T-helper 17 cell (primary cell): ENCODE results near the gene STXBP6. TPM values are rescaled to one million over a fixed set of nuclear protein-coding genes. Genes with fewer than 3 reads are reported as not detected.
A peak's percentile ranks its signal among the peaks of the same experiment; 100 is the strongest.

Experiments used
- ATAC-seq: fragments of 150-1000 bp; cut with Tn5 transposase; 2 replicates; pipeline ENCODE4 v1.10.0; 2021; ENCODE audit warnings: mild to moderate bottlenecking, moderate library complexity
- DNase-seq, 3 donors: peaks; one replicate each; pipeline versions ENCODE4 v3.0.0 to v3.0.0-alpha.2; 2020 to 2021
- H3K9me3 ChIP-seq: one replicate; pipeline ENCODE4 v1.7.0; 2013; ENCODE audit warnings: low read length, mild to moderate bottlenecking; ENCODE audit not compliant: control insufficient read depth, poor library complexity, severe bottlenecking
- H3K27ac Mint-ChIP-seq: one replicate; pipeline ENCODE4 v1.8.0; 2022; ENCODE audit warnings: mild to moderate bottlenecking, moderate library complexity, mixed read lengths
- H3K27me3 Mint-ChIP-seq: one replicate; pipeline ENCODE4 v1.8.0; 2022; ENCODE audit warnings: mixed read lengths
- H3K36me3 Mint-ChIP-seq: one replicate; pipeline ENCODE4 v1.8.0; 2022; ENCODE audit warnings: low read depth, mixed read lengths
- H3K4me1 Mint-ChIP-seq: one replicate; pipeline ENCODE4 v1.8.0; 2022; ENCODE audit warnings: mild to moderate bottlenecking, mixed read lengths
- H3K4me3 Mint-ChIP-seq: one replicate; pipeline ENCODE4 v1.8.0; 2022; ENCODE audit warnings: mild to moderate bottlenecking, moderate library complexity, mixed read lengths
- total RNA-seq, 4 donors: library from RNA in 2 of 4; stranded (reverse) in 2 of 4; gene quantifications; one replicate each; pipeline ENCODE4 v1.2.3 and lab custom pipeline; 2022 to 2026

STXBP6 gene
- not detected for total RNA-seq
- 0 reads per million in 2 donors for total RNA-seq (lab: John Stamatoyannopoulos, UW)

- no peak for ATAC-seq
- Mint-ChIP-seq H3K4me3 (peak within 1 kb of the TSS; percentile 72), H3K4me1 (peaks cover 7% of the 10 kb centered on the region), H3K27me3 (peaks cover 79% of the 10 kb centered on the region), H3K36me3 (peaks cover 2% of the 10 kb centered on the region), H3K27ac (no peak within 1 kb of the TSS)
- DNase-seq = no peak
- H3K9me3 ChIP-seq = no peaks in the 10 kb centered on the region
Measured at GRCh38 chr14:25049568-25050268, at the start of gene STXBP6. STXBP6 (minus strand) TSS chr14:25050147; CDS start chr14:24974818, 75,329 bp downstream.

GRCh38 chr14:25097120-25097519 lies 47.2 kb upstream of the STXBP6 start:
- DNase-seq = no peak
- no peaks in the 10 kb centered on the region for H3K9me3 ChIP-seq
- H3K27ac Mint-ChIP-seq = no peak overlapping the region
- H3K27me3 Mint-ChIP-seq = peaks cover 32% of the 10 kb centered on the region
- H3K4me3 Mint-ChIP-seq = no peak overlapping the region
- H3K36me3 Mint-ChIP-seq = no peaks in the 10 kb centered on the region
- no peaks in the 10 kb centered on the region for H3K4me1 Mint-ChIP-seq
- no peak for ATAC-seq

GRCh38 chr14:25095736-25096437 lies 45.9 kb upstream of the STXBP6 start:
- Mint-ChIP-seq H3K4me1 (no peaks in the 10 kb centered on the region), H3K36me3 (no peaks in the 10 kb centered on the region), H3K4me3 (no peak overlapping the region), H3K27ac (no peak overlapping the region), H3K27me3 (peaks cover 40% of the 10 kb centered on the region)
- no peak for ATAC-seq
- no peak for DNase-seq
- H3K9me3 ChIP-seq = no peaks in the 10 kb centered on the region

GRCh38 chr14:25094171-25094907 lies 44.4 kb upstream of the STXBP6 start:
- H3K27ac Mint-ChIP-seq = no peak overlapping the region

GRCh38 chr14:25092258-25092740 lies 42.4 kb upstream of the STXBP6 start:
- H3K4me1 Mint-ChIP-seq = no peaks in the 10 kb centered on the region
- H3K9me3 ChIP-seq = no peaks in the 10 kb centered on the region
- H3K27ac Mint-ChIP-seq = no peak overlapping the region
- H3K4me3 Mint-ChIP-seq = no peak overlapping the region
- DNase-seq = no peak
- no peaks in the 10 kb centered on the region for H3K36me3 Mint-ChIP-seq
- peaks cover 55% of the 10 kb centered on the region for H3K27me3 Mint-ChIP-seq
- no peak for ATAC-seq

More at GRCh38 chr14:25094171-25094907, 44.4 kb upstream of the STXBP6 start:
- no peak for DNase-seq
- no peaks in the 10 kb centered on the region for H3K9me3 ChIP-seq
- Mint-ChIP-seq H3K4me1 (no peaks in the 10 kb centered on the region), H3K27me3 (peaks cover 47% of the 10 kb centered on the region), H3K4me3 (no peak overlapping the region), H3K36me3 (no peaks in the 10 kb centered on the region)
- no peak for ATAC-seq

GRCh38 chr14:25090716-25091454 lies 40.9 kb upstream of the STXBP6 start:
- no peaks in the 10 kb centered on the region for H3K4me1 Mint-ChIP-seq
- H3K27me3 Mint-ChIP-seq = peaks cover 57% of the 10 kb centered on the region
- H3K4me3 Mint-ChIP-seq = no peak overlapping the region
- no peak overlapping the region for H3K27ac Mint-ChIP-seq
- no peaks in the 10 kb centered on the region for H3K9me3 ChIP-seq
- ATAC-seq = no peak
- no peaks in the 10 kb centered on the region for H3K36me3 Mint-ChIP-seq
- DNase-seq = no peak

- ATAC-seq (no peak), DNase-seq (no peak)
- H3K27ac Mint-ChIP-seq = no peak overlapping the region
- H3K4me3 Mint-ChIP-seq = no peak overlapping the region
- H3K27me3 Mint-ChIP-seq = peaks cover 52% of the 10 kb centered on the region
- no peaks in the 10 kb centered on the region for H3K9me3 ChIP-seq
- no peaks in the 10 kb centered on the region for H3K36me3 Mint-ChIP-seq
- H3K4me1 Mint-ChIP-seq = no peaks in the 10 kb centered on the region
Measured at GRCh38 chr14:25090256-25090655, 40.3 kb upstream of the STXBP6 start.

- DNase-seq (no peak), ATAC-seq (no peak)
- Mint-ChIP-seq H3K27me3 (peaks cover 44% of the 10 kb centered on the region), H3K4me1 (no peaks in the 10 kb centered on the region), H3K4me3 (no peak overlapping the region), H3K36me3 (no peaks in the 10 kb centered on the region), H3K27ac (no peak overlapping the region)
- H3K9me3 ChIP-seq = no peaks in the 10 kb centered on the region
Measured at GRCh38 chr14:25089496-25089895, 39.5 kb upstream of the STXBP6 start.

GRCh38 chr14:25086821-25087396 lies 37.0 kb upstream of the STXBP6 start:
- H3K9me3 ChIP-seq = no peaks in the 10 kb centered on the region
- no peak overlapping the region for H3K27ac Mint-ChIP-seq
- H3K4me3 Mint-ChIP-seq = no peak overlapping the region
- no peak for DNase-seq
- H3K27me3 Mint-ChIP-seq = peaks cover 36% of the 10 kb centered on the region
- no peak for ATAC-seq
- no peaks in the 10 kb centered on the region for H3K36me3 Mint-ChIP-seq
- H3K4me1 Mint-ChIP-seq = no peaks in the 10 kb centered on the region

GRCh38 chr14:25086081-25086480 lies 36.1 kb upstream of the STXBP6 start:
- Mint-ChIP-seq H3K4me3 (no peak overlapping the region), H3K36me3 (no peaks in the 10 kb centered on the region)

GRCh38 chr14:25080682-25081081 lies 30.7 kb upstream of the STXBP6 start:
- H3K27me3 Mint-ChIP-seq = peaks cover 30% of the 10 kb centered on the region
- no peak overlapping the region for H3K4me3 Mint-ChIP-seq
- H3K27ac Mint-ChIP-seq = no peak overlapping the region
- DNase-seq = no peak
- ATAC-seq = no peak
- no peaks in the 10 kb centered on the region for H3K4me1 Mint-ChIP-seq
- H3K9me3 ChIP-seq = no peaks in the 10 kb centered on the region
- H3K36me3 Mint-ChIP-seq = no peaks in the 10 kb centered on the region

More at GRCh38 chr14:25086081-25086480, 36.1 kb upstream of the STXBP6 start:
- no peak for ATAC-seq
- Mint-ChIP-seq H3K27me3 (peaks cover 32% of the 10 kb centered on the region), H3K27ac (no peak overlapping the region), H3K4me1 (no peaks in the 10 kb centered on the region)
- DNase-seq = no peak
- H3K9me3 ChIP-seq = no peaks in the 10 kb centered on the region

GRCh38 chr14:25079311-25079710 lies 29.4 kb upstream of the STXBP6 start:
- no peak for ATAC-seq
- H3K4me1 Mint-ChIP-seq = no peaks in the 10 kb centered on the region
- H3K9me3 ChIP-seq = no peaks in the 10 kb centered on the region
- no peak overlapping the region for H3K4me3 Mint-ChIP-seq
- no peak for DNase-seq
- H3K36me3 Mint-ChIP-seq = no peaks in the 10 kb centered on the region
- peaks cover 30% of the 10 kb centered on the region for H3K27me3 Mint-ChIP-seq
- no peak overlapping the region for H3K27ac Mint-ChIP-seq
